Measurements from ENCODE around the gene NFE2L3.

DNA sequence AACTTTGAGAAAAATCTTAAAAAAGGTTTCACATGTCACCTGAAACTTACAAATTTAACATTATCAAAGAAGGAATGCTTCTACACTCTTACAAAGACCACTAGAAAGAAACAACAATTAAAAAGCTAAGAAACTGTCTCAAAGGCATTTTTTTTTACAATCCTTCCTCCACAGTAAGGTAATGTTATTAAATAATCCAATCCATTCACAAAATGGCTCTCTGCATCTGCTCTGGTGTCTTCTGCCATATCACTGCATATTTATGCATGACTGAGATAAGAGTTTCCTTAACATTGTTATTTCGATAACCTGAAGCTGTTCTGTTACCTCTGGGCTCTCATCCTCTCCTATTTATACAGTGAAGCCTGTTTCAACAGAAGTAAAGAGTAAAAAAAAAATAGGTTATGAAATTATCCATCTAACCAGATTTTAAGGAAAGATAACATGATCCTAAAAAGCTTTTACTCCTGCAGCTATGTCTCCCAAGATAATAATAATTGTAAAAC, 40.0 kb downstream of the NFE2L3 start:
- TF ChIP-seq, protein P1, sequence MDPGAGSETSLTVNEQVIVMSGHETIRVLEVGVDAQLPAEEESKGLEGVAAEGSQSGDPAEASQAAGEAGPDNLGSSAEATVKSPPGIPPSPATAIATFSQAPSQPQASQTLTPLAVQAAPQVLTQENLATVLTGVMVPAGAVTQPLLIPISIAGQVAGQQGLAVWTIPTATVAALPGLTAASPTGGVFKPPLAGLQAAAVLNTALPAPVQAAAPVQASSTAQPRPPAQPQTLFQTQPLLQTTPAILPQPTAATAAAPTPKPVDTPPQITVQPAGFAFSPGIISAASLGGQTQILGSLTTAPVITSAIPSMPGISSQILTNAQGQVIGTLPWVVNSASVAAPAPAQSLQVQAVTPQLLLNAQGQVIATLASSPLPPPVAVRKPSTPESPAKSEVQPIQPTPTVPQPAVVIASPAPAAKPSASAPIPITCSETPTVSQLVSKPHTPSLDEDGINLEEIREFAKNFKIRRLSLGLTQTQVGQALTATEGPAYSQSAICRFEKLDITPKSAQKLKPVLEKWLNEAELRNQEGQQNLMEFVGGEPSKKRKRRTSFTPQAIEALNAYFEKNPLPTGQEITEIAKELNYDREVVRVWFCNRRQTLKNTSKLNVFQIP (CRISPR knock-in tag; IDR thresholded peaks at IDR 0.05; ENCODE audit: borderline replicate concordance, low read depth) = no peak
- TF ChIP-seq ZFP3 (CRISPR knock-in tag; IDR thresholded peaks at IDR 0.05) (peak; percentile 41; the same call in 1 of the 2 replicates), ZNF8 (CRISPR knock-in tag; IDR thresholded peaks at IDR 0.05) (no peak), ESRRG (CRISPR knock-in tag; IDR thresholded peaks at IDR 0.05) (no peak), RARB (CRISPR knock-in tag; IDR thresholded peaks at IDR 0.05) (no peak), ZNF70 (CRISPR knock-in tag; IDR thresholded peaks at IDR 0.05) (no peak), PATZ1 (CRISPR knock-in tag; IDR thresholded peaks at IDR 0.05; ENCODE audit: borderline replicate concordance) (no peak), ZFP30 (CRISPR knock-in tag; IDR thresholded peaks at IDR 0.05) (no peak)

All from SK-N-SH treated with all-trans-retinoic acid at 6 μM for 48 hours (cell line).